ENCODE results near the gene SLC37A1.

SLC37A1 gene

GRCh38 chr21:42592156-42592820 lies 78.6 kb downstream of the SLC37A1 start:
- H3K4me2 ChIP-seq (ENCODE audit: low read depth, low read length, poor library complexity, severe bottlenecking) = no peak overlapping the region
- H3K79me2 ChIP-seq (ENCODE audit: insufficient read depth, low read length) = no peaks in the 10 kb centered on the region
- H3K27me3 ChIP-seq (ENCODE audit: low read length) = no peaks in the 10 kb centered on the region
- no peaks in the 10 kb centered on the region for H3F3A ChIP-seq (ENCODE audit: insufficient read depth)
- H3K36me3 ChIP-seq (ENCODE audit: low read length) = no peaks in the 10 kb centered on the region
- H3K27ac ChIP-seq (ENCODE audit: low read depth, low read length) = no peak overlapping the region
- H4K20me1 ChIP-seq (ENCODE audit: low read depth, low read length) = no peaks in the 10 kb centered on the region
- no peak overlapping the region for H3K9ac ChIP-seq (ENCODE audit: low read length)
- no peaks in the 10 kb centered on the region for H3K9me2 ChIP-seq (replicated peaks; ENCODE audit: insufficient read depth, low read length)
- H3K9me3 ChIP-seq (ENCODE audit: insufficient read depth, low read length) = no peaks in the 10 kb centered on the region
- no peak overlapping the region for H3K4me3 ChIP-seq (ENCODE audit: insufficient read depth, low read length, poor library complexity, severe bottlenecking)
- no peak for TF ChIP-seq CTCF (IDR thresholded peaks at IDR 0.05; ENCODE audit: insufficient read depth, low read length, poor library complexity, severe bottlenecking)
- TF ChIP-seq EZH2phosphoT487 (conservative IDR thresholded peaks at IDR 0.05; ENCODE audit: low read length) = no peak
- no peak overlapping the region for H2AFZ ChIP-seq (ENCODE audit: low read depth, low read length, severe bottlenecking)

- Histone ChIP-seq H3K9me3 (ENCODE audit: insufficient read depth, low read length) (no peaks in the 10 kb centered on the region), H3K4me2 (ENCODE audit: low read depth, low read length, poor library complexity, severe bottlenecking) (peak overlapping the region; percentile 23), H4K20me1 (ENCODE audit: low read depth, low read length) (no peaks in the 10 kb centered on the region), H3K27ac (ENCODE audit: low read depth, low read length) (no peak overlapping the region), H3K27me3 (ENCODE audit: low read length) (no peaks in the 10 kb centered on the region), H3F3A (ENCODE audit: insufficient read depth) (no peaks in the 10 kb centered on the region), H3K79me2 (ENCODE audit: insufficient read depth, low read length) (no peaks in the 10 kb centered on the region), H3K9me2 (replicated peaks; ENCODE audit: insufficient read depth, low read length) (no peaks in the 10 kb centered on the region), H3K36me3 (ENCODE audit: low read length) (no peaks in the 10 kb centered on the region), H3K4me3 (ENCODE audit: insufficient read depth, low read length, poor library complexity, severe bottlenecking) (no peak overlapping the region), H3K9ac (ENCODE audit: low read length) (no peak overlapping the region; the same call in 1 of the 2 replicates), H2AFZ (ENCODE audit: low read depth, low read length, severe bottlenecking) (no peak overlapping the region)
- TF ChIP-seq CTCF (IDR thresholded peaks at IDR 0.05; ENCODE audit: insufficient read depth, low read length, poor library complexity, severe bottlenecking) (peak; percentile 49), EZH2phosphoT487 (conservative IDR thresholded peaks at IDR 0.05; ENCODE audit: low read length) (no peak)
Observed at GRCh38 chr21:42593007-42593814, 79.6 kb downstream of the SLC37A1 start.

- H3F3A ChIP-seq (ENCODE audit: insufficient read depth) = no peaks in the 10 kb centered on the region
- H3K9ac ChIP-seq (ENCODE audit: low read length) = no peak overlapping the region
- H2AFZ ChIP-seq (ENCODE audit: low read depth, low read length, severe bottlenecking) = no peak overlapping the region
- no peaks in the 10 kb centered on the region for H3K36me3 ChIP-seq (ENCODE audit: low read length)
- no peak overlapping the region for H3K4me2 ChIP-seq (ENCODE audit: low read depth, low read length, poor library complexity, severe bottlenecking)
- TF ChIP-seq CTCF (IDR thresholded peaks at IDR 0.05; ENCODE audit: insufficient read depth, low read length, poor library complexity, severe bottlenecking) (no peak), EZH2phosphoT487 (conservative IDR thresholded peaks at IDR 0.05; ENCODE audit: low read length) (no peak)
- no peaks in the 10 kb centered on the region for H3K79me2 ChIP-seq (ENCODE audit: insufficient read depth, low read length)
- no peaks in the 10 kb centered on the region for H3K9me3 ChIP-seq (ENCODE audit: insufficient read depth, low read length)
- H3K4me3 ChIP-seq (ENCODE audit: insufficient read depth, low read length, poor library complexity, severe bottlenecking) = no peak overlapping the region
- H4K20me1 ChIP-seq (ENCODE audit: low read depth, low read length) = no peaks in the 10 kb centered on the region
- no peaks in the 10 kb centered on the region for H3K9me2 ChIP-seq (replicated peaks; ENCODE audit: insufficient read depth, low read length)
- no peak overlapping the region for H3K27ac ChIP-seq (ENCODE audit: low read depth, low read length)
- H3K27me3 ChIP-seq (ENCODE audit: low read length) = no peaks in the 10 kb centered on the region
Observed at GRCh38 chr21:42594616-42595282, 81.1 kb downstream of the SLC37A1 start.
